NCI-H146 treated with DMSO at 0.1 percent for 48 hours (cell line): Measurements from ENCODE around the gene OR5M3.

Experiments
- DNase-seq: peaks from one replicate; lab custom pipeline; 2025; ENCODE audit not compliant: unreplicated experiment; lab: John Stamatoyannopoulos, UW

OR5M3 gene

GRCh38 chr11:56473252-56473651 is at the start of gene OR5M3:
OR5M3 (minus strand) TSS chr11:56473352; CDS start chr11:56470497, 2,855 bp downstream.
- DNase-seq, result no peak

GRCh38 chr11:56522008-56522407 is 48.9 kb upstream of the OR5M3 start:
- DNase-seq, result no peak

- no peak for DNase-seq
Measured at GRCh38 chr11:56513280-56513679, 40.1 kb upstream of the OR5M3 start.

- DNase-seq, result no peak
Measured at GRCh38 chr11:56509439-56509838, 36.3 kb upstream of the OR5M3 start.

- no peak for DNase-seq
Measured at GRCh38 chr11:56497010-56497409, 23.9 kb upstream of the OR5M3 start.

- no peak for DNase-seq
Measured at GRCh38 chr11:56495117-56495516, 22.0 kb upstream of the OR5M3 start.

GRCh38 chr11:56491270-56491669 is 18.1 kb upstream of the OR5M3 start, which contains the start of gene OR5M8:
OR5M8 (minus strand) TSS chr11:56491370; CDS start chr11:56491370, 0 bp downstream.
- DNase-seq, result no peak

- DNase-seq, result no peak
Measured at GRCh38 chr11:56486801-56487200, 13.6 kb upstream of the OR5M3 start.

- no peak for DNase-seq
Measured at GRCh38 chr11:56474729-56475235, 1.6 kb upstream of the OR5M3 start.

- no peak for DNase-seq
Measured at GRCh38 chr11:56457076-56457475, 16.1 kb downstream of the OR5M3 start.

- DNase-seq, result no peak
Measured at GRCh38 chr11:56453521-56453920, 19.6 kb downstream of the OR5M3 start.
